ENCODE results near the gene AP3M1. TPM values are rescaled to one million over a fixed set of nuclear protein-coding genes. Genes with fewer than 3 reads are reported as not detected.
A peak's percentile ranks its signal among the peaks of the same experiment; 100 is the strongest.
"Not testable (repeated sequence)": the region's sequence is repeated elsewhere in the genome, so short reads cannot be mapped to it uniquely, and the experiment has no call there.

Gene AP3M1
- total RNA-seq, 1 donor from 2014 or later: 58.3 TPM

GRCh38 chr10:74145133-74145532, 5.5 kb downstream of the AP3M1 start:
- Histone ChIP-seq H4K20me1 (ENCODE audit: low read depth) (peaks cover 12% of the 10 kb centered on the region), H3K79me2 (ENCODE audit: low read depth) (peaks cover 90% of the 10 kb centered on the region)
- no peaks in the 10 kb centered on the region for H3K4me1 Mint-ChIP-seq

GRCh38 chr10:74140553-74140952, 10.1 kb downstream of the AP3M1 start:
- Histone ChIP-seq H2AFZ (replicated peaks) (no peak overlapping the region), H3F3A (ENCODE audit: low read depth) (peaks cover 9% of the 10 kb centered on the region), H3K27me3 (no peaks in the 10 kb centered on the region), H3K4me1 (no peaks in the 10 kb centered on the region), H3K27ac (no peak overlapping the region), H3K4me3 (no peak overlapping the region), H4K20me1 (ENCODE audit: low read depth) (peaks cover under 1% of the 10 kb centered on the region), H3K9me3 (ENCODE audit: low read depth) (no peaks in the 10 kb centered on the region), H3K9ac (no peak overlapping the region), H3K36me3 (peaks cover 23% of the 10 kb centered on the region), H3K79me2 (ENCODE audit: low read depth) (peaks cover 49% of the 10 kb centered on the region), H3K4me2 (no peak overlapping the region)
- no peaks in the 10 kb centered on the region for H3K4me1 Mint-ChIP-seq
- no peak overlapping the region for H3K27ac Mint-ChIP-seq
- H3K27me3 Mint-ChIP-seq (ENCODE audit: insufficient read depth, low read depth): no peaks in the 10 kb centered on the region
- no peaks in the 10 kb centered on the region for H3K9me3 Mint-ChIP-seq
- TF ChIP-seq EZH2 (IDR thresholded peaks at IDR 0.05): no peak
- no peak for TF ChIP-seq EZH2phosphoT487 (IDR thresholded peaks at IDR 0.05)
- no peak for TF ChIP-seq CTCF (IDR thresholded peaks at IDR 0.05)
- H3K4me3 Mint-ChIP-seq: no peak overlapping the region
- DNase-seq (ENCODE audit: low spot score): no peak
- peaks cover 10% of the 10 kb centered on the region for H3K36me3 Mint-ChIP-seq

More at GRCh38 chr10:74145133-74145532, 5.5 kb downstream of the AP3M1 start:
- Mint-ChIP-seq H3K36me3 (peaks cover 4% of the 10 kb centered on the region), H3K9me3 (no peaks in the 10 kb centered on the region), H3K27me3 (ENCODE audit: insufficient read depth, low read depth) (no peaks in the 10 kb centered on the region), H3K27ac (no peak overlapping the region), H3K4me3 (no peak overlapping the region)
- Histone ChIP-seq H3K4me3 (no peak overlapping the region), H3F3A (ENCODE audit: low read depth) (peaks cover 5% of the 10 kb centered on the region), H3K27me3 (no peaks in the 10 kb centered on the region), H3K27ac (no peak overlapping the region), H3K4me1 (peaks cover 7% of the 10 kb centered on the region), H2AFZ (replicated peaks) (no peak overlapping the region), H3K9ac (no peak overlapping the region), H3K9me3 (ENCODE audit: low read depth) (no peaks in the 10 kb centered on the region), H3K36me3 (no peaks in the 10 kb centered on the region), H3K4me2 (no peak overlapping the region)
- DNase-seq (ENCODE audit: low spot score): no peak
- no peak for TF ChIP-seq CTCF (IDR thresholded peaks at IDR 0.05)
- TF ChIP-seq EZH2phosphoT487 (IDR thresholded peaks at IDR 0.05): no peak
- no peak for TF ChIP-seq EZH2 (IDR thresholded peaks at IDR 0.05)

- peaks cover 43% of the 10 kb centered on the region for H3K79me2 ChIP-seq (ENCODE audit: low read depth)
- no peaks in the 10 kb centered on the region for H3K4me1 ChIP-seq
- no peak overlapping the region for H2AFZ ChIP-seq (replicated peaks)
- no peak overlapping the region for H3K27ac ChIP-seq
- H3K27me3 ChIP-seq: no peaks in the 10 kb centered on the region
- H3K9ac ChIP-seq: no peak overlapping the region
- H3K4me2 ChIP-seq: no peak overlapping the region
- no peak overlapping the region for H3K27ac Mint-ChIP-seq
- no peaks in the 10 kb centered on the region for H3K9me3 Mint-ChIP-seq
- H3K4me3 Mint-ChIP-seq: no peak overlapping the region
- no peaks in the 10 kb centered on the region for H3K4me1 Mint-ChIP-seq
- DNase-seq (ENCODE audit: low spot score): no peak
- H3F3A ChIP-seq (ENCODE audit: low read depth): peaks cover 9% of the 10 kb centered on the region
- no peak overlapping the region for H3K4me3 ChIP-seq
- H3K27me3 Mint-ChIP-seq (ENCODE audit: insufficient read depth, low read depth): no peaks in the 10 kb centered on the region
- TF ChIP-seq CTCF (IDR thresholded peaks at IDR 0.05): no peak
- peaks cover 28% of the 10 kb centered on the region for H3K36me3 ChIP-seq
- H3K36me3 Mint-ChIP-seq: peaks cover 10% of the 10 kb centered on the region
- H4K20me1 ChIP-seq (ENCODE audit: low read depth): no peaks in the 10 kb centered on the region
- no peaks in the 10 kb centered on the region for H3K9me3 ChIP-seq (ENCODE audit: low read depth)
Observed at GRCh38 chr10:74139981-74140380, 10.6 kb downstream of the AP3M1 start.

- peaks cover 16% of the 10 kb centered on the region for H3K36me3 Mint-ChIP-seq
- H3K9me3 ChIP-seq (ENCODE audit: low read depth); H3K4me3 ChIP-seq; H3K4me3 Mint-ChIP-seq; H3K27me3 ChIP-seq; H2AFZ ChIP-seq (replicated peaks); H3F3A ChIP-seq (ENCODE audit: low read depth); H3K27me3 Mint-ChIP-seq (ENCODE audit: insufficient read depth, low read depth); H3K9me3 Mint-ChIP-seq; H3K4me2 ChIP-seq; H3K27ac Mint-ChIP-seq; H3K9ac ChIP-seq; H4K20me1 ChIP-seq (ENCODE audit: low read depth); H3K4me1 ChIP-seq; H3K4me1 Mint-ChIP-seq; DNase-seq (ENCODE audit: low spot score): not testable (repeated sequence)
- H3K79me2 ChIP-seq (ENCODE audit: low read depth): peaks cover 32% of the 10 kb centered on the region
- H3K27ac ChIP-seq: peak overlapping the region; percentile 13
- peaks cover 30% of the 10 kb centered on the region for H3K36me3 ChIP-seq
Observed at GRCh38 chr10:74138596-74138995, 12.0 kb downstream of the AP3M1 start.

Data from neural progenitor cell (in vitro differentiated cells).